ENCODE data around the gene GPR75. TPM values are rescaled to one million over a fixed set of nuclear protein-coding genes. Genes with fewer than 3 reads are reported as not detected.

Gene GPR75
- total RNA-seq, 1 donor from 2014 or later, result 1.1 TPM

GRCh38 chr2:53880756-53881155 is 21.0 kb upstream of the GPR75 start:
- no peak for TF ChIP-seq CTCF (IDR thresholded peaks at IDR 0.05)
- no peaks in the 10 kb centered on the region for H3K9me3 Mint-ChIP-seq (ENCODE audit: low read depth)
- no peak for DNase-seq (ENCODE audit: low spot score)
- H3K27ac Mint-ChIP-seq (ENCODE audit: unreplicated experiment), result peak overlapping the region; percentile 54
- no peaks in the 10 kb centered on the region for H3K27me3 Mint-ChIP-seq (ENCODE audit: low read depth)
- H3K36me3 Mint-ChIP-seq (ENCODE audit: low read depth), result peaks cover 23% of the 10 kb centered on the region
- peaks cover 21% of the 10 kb centered on the region for H3K4me1 Mint-ChIP-seq (ENCODE audit: low read depth)
- no peak overlapping the region for H3K4me3 Mint-ChIP-seq (ENCODE audit: unreplicated experiment)

- Mint-ChIP-seq H3K36me3 (ENCODE audit: low read depth) (peaks cover 18% of the 10 kb centered on the region), H3K27me3 (ENCODE audit: low read depth) (no peaks in the 10 kb centered on the region), H3K27ac (ENCODE audit: unreplicated experiment) (peak overlapping the region; percentile 0), H3K4me3 (ENCODE audit: unreplicated experiment) (no peak overlapping the region), H3K9me3 (ENCODE audit: low read depth) (no peaks in the 10 kb centered on the region), H3K4me1 (ENCODE audit: low read depth) (peaks cover 21% of the 10 kb centered on the region)
- no peak for DNase-seq (ENCODE audit: low spot score)
- TF ChIP-seq CTCF (IDR thresholded peaks at IDR 0.05), result no peak
Observed at GRCh38 chr2:53877556-53877955, 17.8 kb upstream of the GPR75 start.

- no peak overlapping the region for H3K4me3 Mint-ChIP-seq (ENCODE audit: unreplicated experiment)
- H3K4me1 Mint-ChIP-seq (ENCODE audit: low read depth), result peaks cover 21% of the 10 kb centered on the region
- H3K27me3 Mint-ChIP-seq (ENCODE audit: low read depth), result no peaks in the 10 kb centered on the region
- no peak for DNase-seq (ENCODE audit: low spot score)
- TF ChIP-seq CTCF (IDR thresholded peaks at IDR 0.05), result no peak
- H3K36me3 Mint-ChIP-seq (ENCODE audit: low read depth), result peaks cover 17% of the 10 kb centered on the region
- H3K27ac Mint-ChIP-seq (ENCODE audit: unreplicated experiment), result no peak overlapping the region
- H3K9me3 Mint-ChIP-seq (ENCODE audit: low read depth), result no peaks in the 10 kb centered on the region
Observed at GRCh38 chr2:53877112-53877511, 17.3 kb upstream of the GPR75 start.

DNA sequence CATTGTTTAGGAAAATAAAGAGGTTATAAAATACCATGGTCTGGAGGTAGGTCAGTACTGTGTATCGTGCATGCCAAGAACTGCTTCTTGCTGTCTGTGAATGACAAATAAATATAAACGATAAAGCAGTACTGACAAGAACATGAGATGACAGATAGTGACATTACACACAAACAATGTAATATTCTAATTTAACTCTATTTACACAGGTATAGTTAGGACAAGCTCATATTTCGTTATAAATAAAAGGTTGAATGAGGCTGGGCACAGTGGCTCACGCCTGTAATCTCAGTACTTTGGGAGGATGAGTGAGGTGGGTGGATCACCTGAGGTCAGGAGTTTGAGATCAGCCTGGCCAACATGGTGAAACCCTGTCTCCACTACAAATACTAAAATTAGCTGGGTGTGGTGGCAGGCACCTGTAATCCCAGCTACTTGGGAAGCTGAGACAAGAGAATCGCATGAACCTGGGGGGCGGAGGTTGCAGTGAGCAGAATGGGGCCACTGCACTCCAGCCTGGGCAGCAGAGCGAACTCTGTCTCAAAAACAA is 14.7 kb upstream of the GPR75 start:
- H3K27me3 Mint-ChIP-seq (ENCODE audit: low read depth), result no peaks in the 10 kb centered on the region
- H3K27ac Mint-ChIP-seq (ENCODE audit: unreplicated experiment), result no peak overlapping the region
- peaks cover 15% of the 10 kb centered on the region for H3K36me3 Mint-ChIP-seq (ENCODE audit: low read depth)
- H3K4me3 Mint-ChIP-seq (ENCODE audit: unreplicated experiment), result no peak overlapping the region
- TF ChIP-seq CTCF (IDR thresholded peaks at IDR 0.05), result no peak
- no peaks in the 10 kb centered on the region for H3K9me3 Mint-ChIP-seq (ENCODE audit: low read depth)
- H3K4me1 Mint-ChIP-seq (ENCODE audit: low read depth), result peaks cover 12% of the 10 kb centered on the region
- DNase-seq (ENCODE audit: low spot score), result no peak

DNA sequence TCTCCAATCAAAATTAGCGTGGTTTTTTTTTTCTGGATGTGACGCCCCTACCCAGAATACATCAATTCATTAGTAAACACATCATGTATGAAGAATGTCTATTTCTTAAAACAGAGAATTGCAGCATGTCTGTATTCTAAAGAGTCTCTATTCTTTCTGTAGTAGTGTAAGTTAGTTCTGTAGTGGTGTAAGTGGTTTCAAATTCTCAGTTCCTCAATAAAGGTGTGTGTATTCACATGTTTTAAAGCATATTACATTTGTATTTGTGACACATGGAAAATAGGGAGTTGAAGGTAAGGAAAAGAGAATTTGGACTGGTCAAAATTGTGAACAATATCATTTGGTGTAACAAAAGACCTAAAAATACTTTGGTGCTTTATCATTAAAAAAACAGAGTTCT is 8.0 kb upstream of the GPR75 start:
- H3K27ac Mint-ChIP-seq (ENCODE audit: unreplicated experiment), result no peak overlapping the region

More for the DNA sequence above, 8.0 kb upstream of the GPR75 start:
- no peaks in the 10 kb centered on the region for H3K27me3 Mint-ChIP-seq (ENCODE audit: low read depth)
- peaks cover 20% of the 10 kb centered on the region for H3K36me3 Mint-ChIP-seq (ENCODE audit: low read depth)
- DNase-seq (ENCODE audit: low spot score), result no peak
- H3K4me3 Mint-ChIP-seq (ENCODE audit: unreplicated experiment), result no peak overlapping the region
- no peaks in the 10 kb centered on the region for H3K9me3 Mint-ChIP-seq (ENCODE audit: low read depth)
- H3K4me1 Mint-ChIP-seq (ENCODE audit: low read depth), result no peaks in the 10 kb centered on the region
- no peak for TF ChIP-seq CTCF (IDR thresholded peaks at IDR 0.05)

Measured in chondrocyte (in vitro differentiated cells).